Parathyroid adenoma (tissue), 2 donors: ENCODE results near the gene PHRF1.

ENCODE experiments used
- H2AFZ ChIP-seq: fragments of 300-600 bp; sonication (generic); one replicate; pipeline ENCODE4 v1.7.0; 2017; ENCODE audit warnings: antibody characterized with exemption, mild to moderate bottlenecking
- H3K27ac ChIP-seq: fragments of 300-600 bp; sonication (generic); one replicate; pipeline ENCODE4 v1.7.0; 2017
- H3K27me3 ChIP-seq: fragments of 300-600 bp; sonication (generic); one replicate; pipeline ENCODE4 v1.7.0; 2017; ENCODE audit warnings: low read length; ENCODE audit not compliant: control insufficient read depth, insufficient read depth
- H3K36me3 ChIP-seq: fragments of 300-600 bp; sonication (generic); one replicate; pipeline ENCODE4 v1.7.0; 2017; ENCODE audit warnings: low read length; ENCODE audit not compliant: control insufficient read depth, insufficient read depth
- H3K4me1 ChIP-seq: fragments of 300-600 bp; sonication (generic); one replicate; pipeline ENCODE4 v1.7.0; 2017; ENCODE audit warnings: control low read depth
- H3K4me2 ChIP-seq: fragments of 300-600 bp; sonication (generic); one replicate; pipeline ENCODE4 v1.7.0; 2017; ENCODE audit warnings: low read length
- H3K4me3 ChIP-seq: fragments of 300-600 bp; sonication (generic); one replicate; pipeline ENCODE4 v1.7.0; 2017; ENCODE audit warnings: low read depth, low read length
- H3K79me2 ChIP-seq: fragments of 300-600 bp; sonication (generic); one replicate; pipeline ENCODE4 v1.7.0; 2017; ENCODE audit warnings: control low read depth
- H3K9ac ChIP-seq: fragments of 300-600 bp; sonication (generic); one replicate; pipeline ENCODE4 v1.7.0; 2017; ENCODE audit warnings: mild to moderate bottlenecking
- H3K9me3 ChIP-seq: fragments of 300-600 bp; sonication (generic); one replicate; pipeline ENCODE4 v1.7.0; 2017; ENCODE audit warnings: low read length; ENCODE audit not compliant: control insufficient read depth
- CTCF ChIP-seq: fragments of 300-600 bp; sonication (generic); IDR thresholded peaks from one replicate; pipeline ENCODE4 v1.7.0; 2017; ENCODE audit warnings: antibody characterized with exemption, mild to moderate bottlenecking
- donor health status: primary hyperparathyroidism.

The PHRF1 gene

DNA sequence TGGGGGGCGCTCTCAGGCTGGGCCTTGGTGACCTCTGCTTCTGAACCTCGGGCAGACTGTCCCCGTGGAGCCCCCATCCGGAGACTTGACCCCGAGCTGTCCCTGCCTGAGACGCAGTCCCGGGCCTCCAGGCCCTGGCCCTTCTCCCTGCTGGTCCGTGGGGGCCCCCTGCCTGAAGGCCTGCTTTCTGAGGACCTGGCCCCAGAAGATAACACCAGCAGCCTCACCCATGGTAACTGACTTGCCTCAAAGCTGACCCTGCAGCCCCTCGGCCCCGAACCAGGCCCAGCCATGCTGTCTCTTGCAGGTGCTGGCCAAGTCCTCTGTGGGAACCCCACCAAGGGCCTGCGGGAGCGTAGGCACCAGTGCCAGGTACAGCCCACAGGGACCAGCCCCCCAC lies 24.7 kb upstream of the PHRF1 start:
- TF ChIP-seq CTCF: no peak
- no peaks in the 10 kb centered on the region for H3K9me3 ChIP-seq
- no peaks in the 10 kb centered on the region for H3K27me3 ChIP-seq
- no peaks in the 10 kb centered on the region for H3K4me1 ChIP-seq
- no peak overlapping the region for H3K9ac ChIP-seq
- H3K79me2 ChIP-seq: no peaks in the 10 kb centered on the region
- H3K36me3 ChIP-seq: no peaks in the 10 kb centered on the region
- H2AFZ ChIP-seq: no peak overlapping the region
- H3K4me2 ChIP-seq: no peak overlapping the region
- H3K4me3 ChIP-seq: no peak overlapping the region
- no peak overlapping the region for H3K27ac ChIP-seq

DNA sequence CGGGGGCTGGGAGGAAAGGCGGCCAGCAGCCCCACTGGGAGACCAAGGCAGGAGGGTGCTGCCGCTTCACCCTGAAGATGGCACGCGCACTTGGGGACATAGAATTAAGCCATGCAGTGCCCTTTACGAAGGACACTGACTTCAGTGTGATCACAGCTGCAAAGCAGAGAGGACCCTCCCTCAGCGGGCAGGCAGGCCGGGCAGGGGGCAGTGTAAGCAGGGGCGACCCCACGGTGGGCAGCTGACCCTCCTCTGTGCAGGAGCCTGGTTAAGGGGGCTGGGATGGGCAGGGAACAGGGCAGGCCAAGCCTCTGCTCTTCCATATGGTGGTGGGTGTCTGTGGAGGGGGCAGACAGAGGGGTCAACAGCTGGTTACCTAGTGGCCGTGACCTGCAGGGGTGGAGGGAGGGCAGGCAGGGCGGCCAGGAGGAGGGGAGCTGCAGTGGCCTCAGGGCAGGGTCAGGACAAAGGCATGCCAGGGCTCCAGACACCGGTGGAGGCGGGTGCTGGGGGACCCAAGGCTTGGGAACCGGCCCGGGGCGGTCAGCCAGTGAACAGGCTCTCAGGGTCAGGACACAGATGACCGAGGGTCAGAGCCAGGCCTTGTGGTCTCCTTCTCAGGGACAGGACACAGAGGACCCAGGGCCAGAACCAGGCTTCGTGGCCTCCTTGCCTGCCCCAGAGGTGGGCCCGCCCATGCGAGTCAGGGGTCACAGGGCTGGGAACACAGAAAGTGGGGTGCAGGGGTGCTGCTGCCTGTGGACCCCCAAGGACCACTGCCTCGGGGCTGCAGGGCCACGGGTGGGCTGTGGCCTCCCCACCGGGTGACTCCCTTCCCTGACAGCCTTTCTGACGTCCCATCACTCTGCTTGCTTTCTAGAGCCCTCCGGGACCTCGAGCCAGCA lies 22.9 kb upstream of the PHRF1 start:
- Histone ChIP-seq H3K27ac (no peak overlapping the region), H3K4me3 (no peak overlapping the region), H3K27me3 (no peaks in the 10 kb centered on the region), H3K4me1 (no peaks in the 10 kb centered on the region), H3K9ac (no peak overlapping the region), H3K9me3 (no peaks in the 10 kb centered on the region), H2AFZ (no peak overlapping the region), H3K36me3 (no peaks in the 10 kb centered on the region), H3K79me2 (no peaks in the 10 kb centered on the region), H3K4me2 (no peak overlapping the region)
- no peak for TF ChIP-seq CTCF

DNA sequence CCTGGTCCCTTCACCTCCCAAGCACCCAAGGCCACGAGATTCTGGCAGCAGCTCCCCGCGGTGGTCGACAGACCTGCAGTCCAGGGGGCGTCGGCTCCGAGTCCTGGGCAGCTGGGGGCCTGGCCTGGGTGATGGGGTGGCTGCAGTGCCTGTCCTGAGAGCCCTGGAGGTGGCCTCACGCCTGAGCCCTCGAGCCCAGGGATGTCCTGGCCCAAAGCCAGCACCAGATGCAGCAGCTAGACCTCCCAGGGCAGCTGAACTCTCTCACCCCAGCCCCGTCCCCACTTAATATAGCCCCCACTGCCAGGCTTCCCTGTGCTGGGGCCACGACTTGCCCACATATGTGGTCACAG lies 22.3 kb upstream of the PHRF1 start:
- H3K4me3 ChIP-seq: no peak overlapping the region
- H3K4me2 ChIP-seq: no peak overlapping the region
- no peak overlapping the region for H3K9ac ChIP-seq
- TF ChIP-seq CTCF: no peak
- no peaks in the 10 kb centered on the region for H3K27me3 ChIP-seq
- H3K27ac ChIP-seq: no peak overlapping the region
- no peaks in the 10 kb centered on the region for H3K9me3 ChIP-seq
- no peaks in the 10 kb centered on the region for H3K79me2 ChIP-seq
- H3K36me3 ChIP-seq: no peaks in the 10 kb centered on the region
- no peak overlapping the region for H2AFZ ChIP-seq
- no peaks in the 10 kb centered on the region for H3K4me1 ChIP-seq

GRCh38 chr11:554428-555226 lies 21.6 kb upstream of the PHRF1 start:
- Histone ChIP-seq H3K9ac (no peak overlapping the region), H3K27me3 (no peaks in the 10 kb centered on the region), H2AFZ (no peak overlapping the region), H3K79me2 (no peaks in the 10 kb centered on the region), H3K27ac (no peak overlapping the region), H3K4me2 (peak overlapping the region; percentile 44), H3K4me3 (no peak overlapping the region), H3K36me3 (no peaks in the 10 kb centered on the region), H3K9me3 (no peaks in the 10 kb centered on the region), H3K4me1 (no peaks in the 10 kb centered on the region)
- TF ChIP-seq CTCF: peak; percentile 37
